Measurements from ENCODE around the gene RNASE12. TPM values are rescaled to one million over a fixed set of nuclear protein-coding genes. Genes with fewer than 3 reads are reported as not detected.

Gene RNASE12
- total RNA-seq, 1 experiment from 2014 or later = not detected

GRCh38 chr14:20556500-20557211 is 34.5 kb downstream of the RNASE12 start:
- Histone ChIP-seq H3K18ac (ENCODE audit: insufficient read length, low read depth, low read length) (no peak overlapping the region), H3K56ac (ENCODE audit: insufficient read length, low read depth, low read length) (no peak overlapping the region), H3K4me2 (ENCODE audit: insufficient read depth, insufficient read length, low read length) (no peak overlapping the region), H2BK15ac (ENCODE audit: low read depth, low read length) (no peak overlapping the region), H4K8ac (replicated peaks; ENCODE audit: insufficient read length, low read depth, low read length) (no peak overlapping the region), H3K79me1 (ENCODE audit: insufficient read depth, low read depth, low read length, poor library complexity, severe bottlenecking) (no peaks in the 10 kb centered on the region), H3K79me2 (ENCODE audit: insufficient read depth, low read length) (no peaks in the 10 kb centered on the region), H2BK120ac (ENCODE audit: low read depth, low read length, poor library complexity, severe bottlenecking) (no peak overlapping the region), H3K4ac (ENCODE audit: low read depth, low read length) (no peak overlapping the region), H3K27ac (ENCODE audit: insufficient read length, low read depth, low read length) (no peak overlapping the region), H3K23me2 (ENCODE audit: insufficient read length, low read depth, low read length, poor library complexity, severe bottlenecking) (no peaks in the 10 kb centered on the region), H3K9ac (ENCODE audit: extremely low read depth, insufficient read length, low read length) (no peak overlapping the region), H4K20me1 (ENCODE audit: control insufficient read depth, insufficient read depth, insufficient read length) (no peaks in the 10 kb centered on the region), H4K91ac (ENCODE audit: insufficient read length, low read depth, low read length) (no peak overlapping the region), H2BK20ac (ENCODE audit: low read depth, low read length, poor library complexity, severe bottlenecking) (no peak overlapping the region), H3T11ph (ENCODE audit: low read length) (no peak overlapping the region), H3K27me3 (ENCODE audit: insufficient read depth, low read length) (no peaks in the 10 kb centered on the region), H3K4me1 (ENCODE audit: insufficient read depth, low read length) (peaks cover 6% of the 10 kb centered on the region; the same call in 1 of the 2 replicates), H3K9me3 (ENCODE audit: control insufficient read depth, low read depth, low read length) (no peaks in the 10 kb centered on the region), H2AK5ac (ENCODE audit: insufficient read length, low read length) (no peak overlapping the region), H3K23ac (ENCODE audit: insufficient read length, low read depth, low read length) (no peak overlapping the region), H3K14ac (ENCODE audit: insufficient read depth, low read length) (no peak overlapping the region), H2BK12ac (ENCODE audit: insufficient read length, low read depth, low read length) (no peak overlapping the region), H4K5ac (ENCODE audit: insufficient read length, low read depth, low read length) (no peak overlapping the region), H2AFZ (ENCODE audit: low read length) (no peak overlapping the region), H2BK5ac (ENCODE audit: insufficient read length, low read length) (no peak overlapping the region)
- Mint-ChIP-seq H3K4me3 (no peak overlapping the region), H3K9me3 (no peaks in the 10 kb centered on the region), H3K27me3 (ENCODE audit: low read depth) (no peaks in the 10 kb centered on the region), H3K4me1 (peaks cover 41 to 42% of the 10 kb centered on the region in 2 experiments), H3K27ac (peak overlapping the region in 1 of 3 experiments; percentile 5; a peak in 1 of 7 replicates), H3K36me3 (ENCODE audit: insufficient read depth in 1 of 3, low read depth in 3 of 3) (no peaks in the 10 kb centered on the region)
- no CpG with 5 or more reads among the region's 11 CpGs for WGBS (ENCODE audit: extremely low coverage, insufficient read length, low lambda C conversion rate)
- no peak for DNase-seq
- no peak for TF ChIP-seq CTCF (conservative IDR thresholded peaks at IDR 0.05)

All from H9 (cell line).